GM20000 (cell line): Measurements from ENCODE around the gene SPACA4.

Source experiments
- DNase-seq: peaks from one replicate; pipeline ENCODE4 v3.0.0; 2012; ENCODE audit warnings: low spot score
- TF ChIP-seq, protein P1 (sequence below): IDR thresholded peaks from 2 replicates; pipeline ENCODE4 v1.5.1; 2012; ENCODE audit warnings: mild to moderate bottlenecking, control low read depth; ENCODE audit errors: extremely low read depth, missing control alignments

SPACA4 gene, protein sequence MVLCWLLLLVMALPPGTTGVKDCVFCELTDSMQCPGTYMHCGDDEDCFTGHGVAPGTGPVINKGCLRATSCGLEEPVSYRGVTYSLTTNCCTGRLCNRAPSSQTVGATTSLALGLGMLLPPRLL

DNA sequence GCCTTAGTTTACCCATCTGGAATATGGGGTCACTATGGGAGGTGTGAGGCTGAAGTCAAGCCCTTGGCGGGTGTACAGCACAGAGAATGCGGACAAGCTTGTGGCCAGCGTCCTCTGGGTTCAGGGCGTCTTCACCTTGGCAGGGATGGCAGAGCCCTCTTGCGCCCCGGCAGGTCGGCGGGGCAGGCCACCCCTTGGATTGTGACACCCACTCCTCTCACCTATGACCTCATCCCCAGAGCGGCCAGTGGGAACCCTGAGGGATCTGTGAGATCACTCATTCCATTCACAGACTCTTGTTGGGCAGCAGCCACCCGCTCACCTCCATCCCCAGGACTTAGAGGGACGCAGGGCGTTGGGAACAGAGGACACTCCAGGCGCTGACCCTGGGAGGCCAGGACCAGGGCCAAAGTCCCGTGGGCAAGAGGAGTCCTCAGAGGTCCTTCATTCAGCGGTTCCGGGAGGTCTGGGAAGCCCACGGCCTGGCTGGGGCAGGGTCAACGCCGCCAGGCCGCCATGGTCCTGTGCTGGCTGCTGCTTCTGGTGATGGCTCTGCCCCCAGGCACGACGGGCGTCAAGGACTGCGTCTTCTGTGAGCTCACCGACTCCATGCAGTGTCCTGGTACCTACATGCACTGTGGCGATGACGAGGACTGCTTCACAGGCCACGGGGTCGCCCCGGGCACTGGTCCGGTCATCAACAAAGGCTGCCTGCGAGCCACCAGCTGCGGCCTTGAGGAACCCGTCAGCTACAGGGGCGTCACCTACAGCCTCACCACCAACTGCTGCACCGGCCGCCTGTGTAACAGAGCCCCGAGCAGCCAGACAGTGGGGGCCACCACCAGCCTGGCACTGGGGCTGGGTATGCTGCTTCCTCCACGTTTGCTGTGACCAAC, at the start of gene SPACA4:
TSS of gene SPACA4 (plus strand) at position 280 of the 896 bp plus-strand sequence. CDS start at position 517, 237 bp downstream.
- no peak for DNase-seq
- TF ChIP-seq, protein P1, sequence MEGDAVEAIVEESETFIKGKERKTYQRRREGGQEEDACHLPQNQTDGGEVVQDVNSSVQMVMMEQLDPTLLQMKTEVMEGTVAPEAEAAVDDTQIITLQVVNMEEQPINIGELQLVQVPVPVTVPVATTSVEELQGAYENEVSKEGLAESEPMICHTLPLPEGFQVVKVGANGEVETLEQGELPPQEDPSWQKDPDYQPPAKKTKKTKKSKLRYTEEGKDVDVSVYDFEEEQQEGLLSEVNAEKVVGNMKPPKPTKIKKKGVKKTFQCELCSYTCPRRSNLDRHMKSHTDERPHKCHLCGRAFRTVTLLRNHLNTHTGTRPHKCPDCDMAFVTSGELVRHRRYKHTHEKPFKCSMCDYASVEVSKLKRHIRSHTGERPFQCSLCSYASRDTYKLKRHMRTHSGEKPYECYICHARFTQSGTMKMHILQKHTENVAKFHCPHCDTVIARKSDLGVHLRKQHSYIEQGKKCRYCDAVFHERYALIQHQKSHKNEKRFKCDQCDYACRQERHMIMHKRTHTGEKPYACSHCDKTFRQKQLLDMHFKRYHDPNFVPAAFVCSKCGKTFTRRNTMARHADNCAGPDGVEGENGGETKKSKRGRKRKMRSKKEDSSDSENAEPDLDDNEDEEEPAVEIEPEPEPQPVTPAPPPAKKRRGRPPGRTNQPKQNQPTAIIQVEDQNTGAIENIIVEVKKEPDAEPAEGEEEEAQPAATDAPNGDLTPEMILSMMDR = no peak

DNA sequence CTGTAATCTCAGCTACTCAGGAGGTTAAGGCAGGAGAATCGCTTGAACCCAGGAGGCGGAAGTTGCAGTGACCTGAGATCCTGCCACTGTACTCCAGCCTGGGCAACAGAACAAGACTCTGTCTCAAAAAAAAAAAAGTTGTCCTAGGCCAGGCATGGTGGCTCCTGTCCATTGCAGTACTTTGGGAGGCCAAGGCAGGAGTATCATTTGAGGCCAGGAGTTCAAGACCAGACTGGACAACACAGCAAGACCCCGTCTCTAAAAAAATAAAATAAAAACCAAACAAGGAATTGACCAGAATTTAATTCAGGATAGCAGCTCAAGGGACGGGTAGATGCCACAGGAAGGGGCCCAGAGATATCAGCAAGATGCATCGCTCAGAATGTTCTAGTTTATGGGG, 49.7 kb upstream of the SPACA4 start:
- DNase-seq = no peak
- TF ChIP-seq, protein P1 = no peak

DNA sequence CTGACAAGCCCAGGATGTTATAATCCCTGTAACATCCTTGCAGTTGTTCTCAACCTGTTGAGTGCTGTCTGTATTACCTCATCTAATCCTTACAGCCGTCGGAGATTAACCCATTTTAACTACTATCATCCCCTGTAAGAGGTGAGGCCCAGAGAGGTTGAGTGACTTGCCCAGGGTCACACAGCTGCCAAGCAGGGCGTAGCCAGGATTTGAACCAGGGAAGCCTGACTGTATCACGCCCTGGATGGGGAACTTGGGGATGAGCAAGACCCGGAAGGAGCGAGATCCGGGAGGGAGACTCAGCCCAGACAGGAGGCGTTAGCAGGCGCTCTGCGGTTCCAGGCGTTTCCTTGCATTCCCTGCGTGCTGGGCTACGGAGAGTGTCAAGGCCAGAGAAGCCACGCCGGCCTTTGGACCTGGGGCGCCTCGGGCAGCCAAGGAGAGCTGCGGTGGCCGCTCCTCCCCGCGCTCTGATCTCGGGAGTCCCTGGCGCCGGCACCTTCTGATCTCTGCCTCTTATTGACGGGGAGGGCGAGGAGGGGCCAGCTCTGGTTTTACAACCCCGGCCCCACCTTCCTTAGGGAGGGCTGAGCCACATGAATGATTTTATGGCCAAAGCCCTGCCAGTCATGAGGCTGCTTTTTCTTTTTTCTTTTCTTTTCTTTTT, 48.4 kb upstream of the SPACA4 start:
- no peak for DNase-seq
- TF ChIP-seq, protein P1 = no peak

DNA sequence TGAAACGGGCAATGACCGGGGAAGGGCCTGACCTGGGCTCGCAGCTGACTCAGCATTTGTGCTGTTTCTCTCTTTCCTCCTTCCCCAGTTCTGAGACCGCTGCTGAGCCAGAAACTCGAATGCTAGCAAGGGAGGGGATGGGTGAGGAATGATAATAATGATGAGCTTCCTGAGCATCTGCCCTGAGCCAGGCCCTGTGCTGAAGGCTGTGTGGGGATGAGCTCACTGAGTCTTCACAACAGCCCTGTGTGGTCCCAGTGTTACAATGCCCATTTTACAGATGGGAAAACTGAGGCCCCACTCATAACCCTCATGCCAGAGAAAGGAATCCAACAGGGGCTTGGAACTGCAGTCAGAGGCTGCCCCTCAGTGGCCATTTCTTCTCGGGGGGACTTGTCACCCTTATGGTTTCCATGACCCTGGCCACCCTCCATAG, 46.4 kb upstream of the SPACA4 start:
- no peak for DNase-seq
- TF ChIP-seq, protein P1 = no peak

DNA sequence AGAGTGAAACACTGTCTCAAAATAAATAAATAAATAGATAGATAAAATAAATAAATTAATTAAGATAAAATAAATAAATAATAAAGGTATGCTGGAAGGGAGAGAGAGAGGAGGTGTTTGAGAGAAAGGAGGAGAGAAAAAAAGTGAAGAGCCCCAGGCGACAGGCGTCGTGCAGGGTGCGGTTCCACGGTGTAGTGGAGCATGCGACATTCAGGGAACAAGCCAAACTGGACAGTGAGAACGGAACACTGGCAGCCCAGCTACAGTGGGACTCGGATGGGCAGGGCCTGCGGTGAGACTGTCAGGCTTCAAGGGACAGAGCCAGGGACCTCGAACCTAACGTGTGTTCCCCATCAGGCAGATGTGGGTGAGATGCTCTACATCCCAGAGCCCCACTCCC, 45.1 kb upstream of the SPACA4 start:
- TF ChIP-seq, protein P1 = no peak
- DNase-seq = no peak

DNA sequence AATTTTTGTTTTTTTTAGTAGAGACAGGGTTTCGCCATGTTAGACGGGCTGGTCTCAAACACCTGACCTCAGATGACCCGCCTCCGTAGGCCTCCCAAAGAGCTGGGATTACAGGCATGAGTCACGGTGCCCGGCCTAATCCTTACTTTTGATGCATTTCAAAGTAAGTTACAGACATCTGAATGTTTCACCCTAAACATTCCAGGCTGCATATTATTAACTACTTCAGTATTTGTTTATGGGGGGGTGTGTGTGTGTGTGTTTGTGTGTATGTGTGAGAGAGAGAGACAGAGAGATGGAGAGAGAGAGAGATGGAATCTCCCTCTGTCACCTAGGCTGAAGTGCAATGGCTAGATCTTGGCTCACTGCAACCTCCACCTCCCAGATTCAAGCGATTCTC, 41.5 kb upstream of the SPACA4 start:
- no peak for DNase-seq
- TF ChIP-seq, protein P1 = no peak
